Adipocyte (in vitro differentiated cells): ENCODE data around the gene GOLGA2.
"Not testable (repeated sequence)": the region's sequence is repeated elsewhere in the genome, so short reads cannot be mapped to it uniquely, and the experiment has no call there.

ENCODE experiments used
- DNase-seq: peaks from one replicate; pipeline ENCODE4 v3.0.0-alpha.2; 2015; ENCODE audit warnings: low read depth
- H3K27me3 ChIP-seq: replicated peaks from 2 replicates; pipeline ENCODE4 v1.7.0; 2013; ENCODE audit warnings: mild to moderate bottlenecking, low read length, moderate library complexity; ENCODE audit not compliant: control insufficient read depth, insufficient read depth
- H3K36me3 ChIP-seq: 2 replicates; pipeline ENCODE4 v1.7.0; 2013; ENCODE audit warnings: low read length, mild to moderate bottlenecking, moderate library complexity; ENCODE audit not compliant: control insufficient read depth, insufficient read depth, severe bottlenecking
- H3K4me1 ChIP-seq: 2 replicates; pipeline ENCODE4 v1.7.0; 2013; ENCODE audit warnings: mild to moderate bottlenecking, low read length, moderate library complexity; ENCODE audit not compliant: control insufficient read depth, insufficient read depth
- H3K4me3 ChIP-seq: 2 replicates; pipeline ENCODE4 v1.7.0; 2013; ENCODE audit warnings: mild to moderate bottlenecking, low read length, moderate library complexity
- H3K9ac ChIP-seq: 2 replicates; pipeline ENCODE4 v1.7.0; 2013; ENCODE audit warnings: mild to moderate bottlenecking, low read length, moderate library complexity
- H3K9me3 ChIP-seq: 2 replicates; pipeline ENCODE4 v1.7.0; 2013; ENCODE audit warnings: mild to moderate bottlenecking, low read length, moderate library complexity; ENCODE audit not compliant: control insufficient read depth

Gene GOLGA2

GRCh38 chr9:128286440-128286839 is 10.6 kb upstream of the GOLGA2 start:
- H3K9ac ChIP-seq: no peak overlapping the region
- no peaks in the 10 kb centered on the region for H3K4me1 ChIP-seq
- H3K9me3 ChIP-seq: no peaks in the 10 kb centered on the region
- no peaks in the 10 kb centered on the region for H3K27me3 ChIP-seq
- H3K4me3 ChIP-seq: no peak overlapping the region
- DNase-seq: peak; percentile 45
- peaks cover 26% of the 10 kb centered on the region for H3K36me3 ChIP-seq

GRCh38 chr9:128285033-128285784 is 9.4 kb upstream of the GOLGA2 start:
- Histone ChIP-seq H3K4me3 (no peak overlapping the region), H3K9ac (no peak overlapping the region), H3K36me3 (peaks cover 26% of the 10 kb centered on the region)

GRCh38 chr9:128282500-128282899 is 6.7 kb upstream of the GOLGA2 start:
- no peak for DNase-seq
- peaks cover 16% of the 10 kb centered on the region for H3K36me3 ChIP-seq
- H3K4me1 ChIP-seq: peaks cover 3% of the 10 kb centered on the region
- no peak overlapping the region for H3K9ac ChIP-seq
- no peaks in the 10 kb centered on the region for H3K27me3 ChIP-seq
- H3K9me3 ChIP-seq: no peaks in the 10 kb centered on the region
- H3K4me3 ChIP-seq: no peak overlapping the region

More at GRCh38 chr9:128285033-128285784, 9.4 kb upstream of the GOLGA2 start:
- DNase-seq: no peak
- H3K4me1 ChIP-seq: no peaks in the 10 kb centered on the region
- H3K9me3 ChIP-seq: no peaks in the 10 kb centered on the region
- H3K27me3 ChIP-seq: no peaks in the 10 kb centered on the region

GRCh38 chr9:128280084-128280622 is 4.3 kb upstream of the GOLGA2 start:
- peaks cover 10% of the 10 kb centered on the region for H3K4me1 ChIP-seq
- no peak for DNase-seq
- no peak overlapping the region for H3K9ac ChIP-seq
- H3K9me3 ChIP-seq: no peaks in the 10 kb centered on the region
- no peaks in the 10 kb centered on the region for H3K27me3 ChIP-seq
- peaks cover 2% of the 10 kb centered on the region for H3K36me3 ChIP-seq
- H3K4me3 ChIP-seq: no peak overlapping the region

GRCh38 chr9:128279088-128280073 is 3.6 kb upstream of the GOLGA2 start:
- H3K4me3 ChIP-seq, H3K36me3 ChIP-seq, H3K27me3 ChIP-seq, H3K9ac ChIP-seq, H3K9me3 ChIP-seq, DNase-seq: not testable (repeated sequence)
- H3K4me1 ChIP-seq: peaks cover 17% of the 10 kb centered on the region

- Histone ChIP-seq H3K4me3 (peak overlapping the region; percentile 99), H3K36me3 (peaks cover 20% of the 10 kb centered on the region), H3K9me3 (no peaks in the 10 kb centered on the region), H3K4me1 (peaks cover 24% of the 10 kb centered on the region), H3K27me3 (no peaks in the 10 kb centered on the region), H3K9ac (peak overlapping the region; percentile 91)
- DNase-seq: peak; percentile 74
These were observed 915 bp upstream of the GOLGA2 start for GRCh38 chr9:128276574-128277270.

- DNase-seq: peak; percentile 100
These were observed 284 bp upstream of the GOLGA2 start, which contains the start of gene SWI5 for GRCh38 chr9:128276008-128276573. Gene SWI5, plus strand, starts transcription at chr9:128276276.

GRCh38 chr9:128274245-128274644 is 1.6 kb downstream of the GOLGA2 start:
- Histone ChIP-seq H3K4me3 (peak overlapping the region; percentile 99), H3K27me3 (no peaks in the 10 kb centered on the region), H3K4me1 (peaks cover 24% of the 10 kb centered on the region), H3K36me3 (peaks cover 44% of the 10 kb centered on the region), H3K9ac (peak overlapping the region; percentile 97), H3K9me3 (no peaks in the 10 kb centered on the region)
- peak; percentile 17 for DNase-seq

More at GRCh38 chr9:128276008-128276573, 284 bp upstream of the GOLGA2 start, which contains the start of gene SWI5:
- Histone ChIP-seq H3K4me1 (peaks cover 24% of the 10 kb centered on the region), H3K9me3 (no peaks in the 10 kb centered on the region), H3K27me3 (no peaks in the 10 kb centered on the region), H3K36me3 (peaks cover 26% of the 10 kb centered on the region), H3K4me3 (peak within 1 kb of the TSS; percentile 99), H3K9ac (peak within 1 kb of the TSS; percentile 97)

GRCh38 chr9:128271512-128271911 is 4.3 kb downstream of the GOLGA2 start:
- Histone ChIP-seq H3K27me3 (no peaks in the 10 kb centered on the region), H3K4me3 (no peak overlapping the region), H3K4me1 (peaks cover 14% of the 10 kb centered on the region), H3K9ac (no peak overlapping the region), H3K9me3 (no peaks in the 10 kb centered on the region), H3K36me3 (peaks cover 72% of the 10 kb centered on the region)
- DNase-seq: no peak

GRCh38 chr9:128271112-128271511 is 4.7 kb downstream of the GOLGA2 start:
- Histone ChIP-seq H3K27me3 (no peaks in the 10 kb centered on the region), H3K9ac (no peak overlapping the region), H3K4me1 (peaks cover 14% of the 10 kb centered on the region), H3K36me3 (peaks cover 76% of the 10 kb centered on the region), H3K9me3 (no peaks in the 10 kb centered on the region), H3K4me3 (no peak overlapping the region)
- no peak for DNase-seq
